Neural progenitor cell (in vitro differentiated cells): ENCODE results near the gene CTNNA3.

Source experiments
- EZH2 ChIP-seq: fragments of 200-600 bp; sonication (generic); IDR thresholded peaks from 2 replicates; pipeline ENCODE4 v1.6.1; 2017; ENCODE audit warnings: antibody characterized with exemption, mild to moderate bottlenecking, moderate library complexity
- EZH2phosphoT487 ChIP-seq: fragments of 200-600 bp; sonication (generic); IDR thresholded peaks from 2 replicates; pipeline ENCODE4 v1.6.1; 2017; ENCODE audit warnings: antibody characterized with exemption
- TF ChIP-seq, protein P1 (sequence below): fragments of 200-600 bp; sonication (generic); IDR thresholded peaks from 2 replicates; pipeline ENCODE4 v1.5.1; 2017; ENCODE audit warnings: antibody characterized with exemption, mild to moderate bottlenecking

DNA sequence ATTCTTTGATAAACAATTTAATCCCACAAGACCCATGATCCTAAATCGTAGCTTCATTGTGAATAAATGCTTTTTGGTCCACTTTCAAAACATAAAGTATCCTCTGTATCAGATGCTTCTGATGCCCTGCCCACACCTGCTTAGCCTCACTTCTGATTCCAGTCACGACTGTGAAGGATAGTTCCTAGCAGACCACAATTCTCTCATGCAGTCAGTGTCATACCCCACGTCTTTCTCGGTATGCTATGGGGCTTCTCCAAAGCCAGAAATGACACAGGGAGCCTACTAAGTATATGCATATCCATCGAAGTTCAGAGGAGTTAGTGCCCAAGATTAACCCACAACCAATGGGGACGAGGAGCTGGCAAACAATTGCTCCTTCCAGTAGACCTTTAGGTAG, 27.6 kb upstream of the CTNNA3 start:
- TF ChIP-seq, protein P1, sequence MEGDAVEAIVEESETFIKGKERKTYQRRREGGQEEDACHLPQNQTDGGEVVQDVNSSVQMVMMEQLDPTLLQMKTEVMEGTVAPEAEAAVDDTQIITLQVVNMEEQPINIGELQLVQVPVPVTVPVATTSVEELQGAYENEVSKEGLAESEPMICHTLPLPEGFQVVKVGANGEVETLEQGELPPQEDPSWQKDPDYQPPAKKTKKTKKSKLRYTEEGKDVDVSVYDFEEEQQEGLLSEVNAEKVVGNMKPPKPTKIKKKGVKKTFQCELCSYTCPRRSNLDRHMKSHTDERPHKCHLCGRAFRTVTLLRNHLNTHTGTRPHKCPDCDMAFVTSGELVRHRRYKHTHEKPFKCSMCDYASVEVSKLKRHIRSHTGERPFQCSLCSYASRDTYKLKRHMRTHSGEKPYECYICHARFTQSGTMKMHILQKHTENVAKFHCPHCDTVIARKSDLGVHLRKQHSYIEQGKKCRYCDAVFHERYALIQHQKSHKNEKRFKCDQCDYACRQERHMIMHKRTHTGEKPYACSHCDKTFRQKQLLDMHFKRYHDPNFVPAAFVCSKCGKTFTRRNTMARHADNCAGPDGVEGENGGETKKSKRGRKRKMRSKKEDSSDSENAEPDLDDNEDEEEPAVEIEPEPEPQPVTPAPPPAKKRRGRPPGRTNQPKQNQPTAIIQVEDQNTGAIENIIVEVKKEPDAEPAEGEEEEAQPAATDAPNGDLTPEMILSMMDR = no peak
- TF ChIP-seq EZH2 (no peak), EZH2phosphoT487 (no peak)
